Upper lobe of left lung (tissue), 4 donors: Measurements from ENCODE around the gene PCNX2.

Experiments
- EP300 ChIP-seq, 4 donors: sonication (generic); formaldehyde crosslinking; IDR thresholded peaks; one replicate each; pipeline ENCODE4 v1.5.1; 2017; ENCODE audit warnings: antibody characterized with exemption in 4 of 4, control low read depth in 2 of 4
- POLR2A ChIP-seq, 4 donors: fragments of 450-650 bp; IDR thresholded peaks; one replicate each; pipeline ENCODE4 v1.5.1; 2016 to 2017; ENCODE audit warnings: antibody characterized with exemption in 4 of 4, mild to moderate bottlenecking in 2 of 4
- POLR2AphosphoS5 ChIP-seq, 2 donors: sonication (generic); formaldehyde crosslinking; IDR thresholded peaks; one replicate each; pipeline ENCODE4 v1.5.1; 2017; ENCODE audit warnings: antibody characterized with exemption in 2 of 2
- TF ChIP-seq, protein P1 (sequence below), 6 experiments: fragments of 450-650 bp in 4 of 6; fragments of 200-600 bp in 2 of 6; sonication (generic) in 2 of 6; IDR thresholded peaks; one replicate each; pipeline ENCODE4 v1.5.1; 2016 to 2019; ENCODE audit warnings: antibody characterized with exemption in 6 of 6

GRCh38 chr1:233094269-233094668 is 201.3 kb downstream of the PCNX2 start:
- TF ChIP-seq, protein P1, sequence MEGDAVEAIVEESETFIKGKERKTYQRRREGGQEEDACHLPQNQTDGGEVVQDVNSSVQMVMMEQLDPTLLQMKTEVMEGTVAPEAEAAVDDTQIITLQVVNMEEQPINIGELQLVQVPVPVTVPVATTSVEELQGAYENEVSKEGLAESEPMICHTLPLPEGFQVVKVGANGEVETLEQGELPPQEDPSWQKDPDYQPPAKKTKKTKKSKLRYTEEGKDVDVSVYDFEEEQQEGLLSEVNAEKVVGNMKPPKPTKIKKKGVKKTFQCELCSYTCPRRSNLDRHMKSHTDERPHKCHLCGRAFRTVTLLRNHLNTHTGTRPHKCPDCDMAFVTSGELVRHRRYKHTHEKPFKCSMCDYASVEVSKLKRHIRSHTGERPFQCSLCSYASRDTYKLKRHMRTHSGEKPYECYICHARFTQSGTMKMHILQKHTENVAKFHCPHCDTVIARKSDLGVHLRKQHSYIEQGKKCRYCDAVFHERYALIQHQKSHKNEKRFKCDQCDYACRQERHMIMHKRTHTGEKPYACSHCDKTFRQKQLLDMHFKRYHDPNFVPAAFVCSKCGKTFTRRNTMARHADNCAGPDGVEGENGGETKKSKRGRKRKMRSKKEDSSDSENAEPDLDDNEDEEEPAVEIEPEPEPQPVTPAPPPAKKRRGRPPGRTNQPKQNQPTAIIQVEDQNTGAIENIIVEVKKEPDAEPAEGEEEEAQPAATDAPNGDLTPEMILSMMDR (IDR thresholded peaks at IDR 0.05) = no peak
- no peak for TF ChIP-seq POLR2A (IDR thresholded peaks at IDR 0.05)
- no peak for TF ChIP-seq POLR2AphosphoS5 (IDR thresholded peaks at IDR 0.05)
- no peak for TF ChIP-seq EP300 (IDR thresholded peaks at IDR 0.05)
